Measurements from ENCODE around the gene CENPE. TPM values are rescaled to one million over a fixed set of nuclear protein-coding genes. Genes with fewer than 3 reads are reported as not detected.
"Not testable (repeated sequence)": the region's sequence is repeated elsewhere in the genome, so short reads cannot be mapped to it uniquely, and the experiment has no call there.

Gene CENPE, protein sequence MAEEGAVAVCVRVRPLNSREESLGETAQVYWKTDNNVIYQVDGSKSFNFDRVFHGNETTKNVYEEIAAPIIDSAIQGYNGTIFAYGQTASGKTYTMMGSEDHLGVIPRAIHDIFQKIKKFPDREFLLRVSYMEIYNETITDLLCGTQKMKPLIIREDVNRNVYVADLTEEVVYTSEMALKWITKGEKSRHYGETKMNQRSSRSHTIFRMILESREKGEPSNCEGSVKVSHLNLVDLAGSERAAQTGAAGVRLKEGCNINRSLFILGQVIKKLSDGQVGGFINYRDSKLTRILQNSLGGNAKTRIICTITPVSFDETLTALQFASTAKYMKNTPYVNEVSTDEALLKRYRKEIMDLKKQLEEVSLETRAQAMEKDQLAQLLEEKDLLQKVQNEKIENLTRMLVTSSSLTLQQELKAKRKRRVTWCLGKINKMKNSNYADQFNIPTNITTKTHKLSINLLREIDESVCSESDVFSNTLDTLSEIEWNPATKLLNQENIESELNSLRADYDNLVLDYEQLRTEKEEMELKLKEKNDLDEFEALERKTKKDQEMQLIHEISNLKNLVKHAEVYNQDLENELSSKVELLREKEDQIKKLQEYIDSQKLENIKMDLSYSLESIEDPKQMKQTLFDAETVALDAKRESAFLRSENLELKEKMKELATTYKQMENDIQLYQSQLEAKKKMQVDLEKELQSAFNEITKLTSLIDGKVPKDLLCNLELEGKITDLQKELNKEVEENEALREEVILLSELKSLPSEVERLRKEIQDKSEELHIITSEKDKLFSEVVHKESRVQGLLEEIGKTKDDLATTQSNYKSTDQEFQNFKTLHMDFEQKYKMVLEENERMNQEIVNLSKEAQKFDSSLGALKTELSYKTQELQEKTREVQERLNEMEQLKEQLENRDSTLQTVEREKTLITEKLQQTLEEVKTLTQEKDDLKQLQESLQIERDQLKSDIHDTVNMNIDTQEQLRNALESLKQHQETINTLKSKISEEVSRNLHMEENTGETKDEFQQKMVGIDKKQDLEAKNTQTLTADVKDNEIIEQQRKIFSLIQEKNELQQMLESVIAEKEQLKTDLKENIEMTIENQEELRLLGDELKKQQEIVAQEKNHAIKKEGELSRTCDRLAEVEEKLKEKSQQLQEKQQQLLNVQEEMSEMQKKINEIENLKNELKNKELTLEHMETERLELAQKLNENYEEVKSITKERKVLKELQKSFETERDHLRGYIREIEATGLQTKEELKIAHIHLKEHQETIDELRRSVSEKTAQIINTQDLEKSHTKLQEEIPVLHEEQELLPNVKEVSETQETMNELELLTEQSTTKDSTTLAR (N-terminal part only)
- 1 to 10 TPM in 3 of 10 donors, under 1 TPM in 7; 0.25 to 2.6 (median 0.72) TPM for total RNA-seq
- under 1 TPM; 0.09 to 0.15 TPM for polyA plus RNA-seq
- long read RNA-seq, donor 1, result 0 reads
- long read RNA-seq, donor 2, result 0 reads
- long read RNA-seq, donor 3, result 0 reads

DNA sequence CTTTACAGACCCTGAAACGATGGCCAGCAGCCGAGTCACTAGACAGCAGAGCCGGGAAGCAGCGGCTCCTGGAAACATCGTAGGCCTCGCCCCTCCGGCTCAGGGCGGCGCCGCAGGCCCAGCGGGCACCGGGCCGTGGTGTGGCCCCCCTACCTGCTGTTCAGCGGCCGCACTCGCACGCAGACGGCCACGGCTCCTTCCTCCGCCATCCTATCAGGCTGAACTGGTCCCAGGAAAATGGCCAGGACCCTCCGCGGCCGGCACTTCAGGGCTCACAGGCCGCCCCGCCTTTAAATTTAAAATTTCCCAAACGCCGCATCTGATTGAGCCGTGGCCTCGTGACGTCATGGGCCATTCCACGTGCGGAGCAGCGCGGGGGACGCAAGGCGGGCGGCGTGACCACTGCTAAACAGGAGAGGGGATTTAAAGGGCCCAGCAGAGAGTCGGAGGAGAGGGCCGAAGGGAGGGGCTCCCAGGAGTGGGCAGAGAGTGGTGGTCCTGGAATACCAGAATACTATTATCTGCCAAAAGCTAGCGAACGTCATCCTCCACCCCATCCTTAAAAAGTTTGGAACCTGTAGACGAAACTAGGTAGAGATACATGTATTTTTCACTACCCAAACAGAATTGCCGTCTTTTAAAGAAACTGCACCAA, at the start of gene CENPE:
CENPE (minus strand) TSS at position 233 of the 655 bp plus-strand sequence; CDS start at position 209, 24 bp downstream.
- H3K27me3 ChIP-seq, result peaks cover 0 to 5% (median 0%) of the 10 kb centered on the region in 7 donors
- ATAC-seq, result peak; percentile 92 to 99 (median 98)
- H3K9me3 ChIP-seq, result no peaks in the 10 kb centered on the region
- peaks cover 0 to 22% (median 0%) of the 10 kb centered on the region in 9 donors for H3K36me3 ChIP-seq
- TF ChIP-seq, protein P1, sequence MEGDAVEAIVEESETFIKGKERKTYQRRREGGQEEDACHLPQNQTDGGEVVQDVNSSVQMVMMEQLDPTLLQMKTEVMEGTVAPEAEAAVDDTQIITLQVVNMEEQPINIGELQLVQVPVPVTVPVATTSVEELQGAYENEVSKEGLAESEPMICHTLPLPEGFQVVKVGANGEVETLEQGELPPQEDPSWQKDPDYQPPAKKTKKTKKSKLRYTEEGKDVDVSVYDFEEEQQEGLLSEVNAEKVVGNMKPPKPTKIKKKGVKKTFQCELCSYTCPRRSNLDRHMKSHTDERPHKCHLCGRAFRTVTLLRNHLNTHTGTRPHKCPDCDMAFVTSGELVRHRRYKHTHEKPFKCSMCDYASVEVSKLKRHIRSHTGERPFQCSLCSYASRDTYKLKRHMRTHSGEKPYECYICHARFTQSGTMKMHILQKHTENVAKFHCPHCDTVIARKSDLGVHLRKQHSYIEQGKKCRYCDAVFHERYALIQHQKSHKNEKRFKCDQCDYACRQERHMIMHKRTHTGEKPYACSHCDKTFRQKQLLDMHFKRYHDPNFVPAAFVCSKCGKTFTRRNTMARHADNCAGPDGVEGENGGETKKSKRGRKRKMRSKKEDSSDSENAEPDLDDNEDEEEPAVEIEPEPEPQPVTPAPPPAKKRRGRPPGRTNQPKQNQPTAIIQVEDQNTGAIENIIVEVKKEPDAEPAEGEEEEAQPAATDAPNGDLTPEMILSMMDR (IDR thresholded peaks at IDR 0.05), result no peak
- peak within 1 kb of the TSS in 8 of 10 donors; percentile 21 to 83 (median 60) for H3K27ac ChIP-seq
- 0 to 1% methylated on average over 44 of the region's 44 CpGs for WGBS, 2 donors
- peak within 1 kb of the TSS; percentile 52 to 82 (median 70) for H3K4me3 ChIP-seq
- H3K4me1 ChIP-seq, result peaks cover 0 to 16% (median 6%) of the 10 kb centered on the region in 9 donors
- peak; percentile 85 to 89 for DNase-seq
- intact Hi-C loops (cut with DNase I), result no loop called here

DNA sequence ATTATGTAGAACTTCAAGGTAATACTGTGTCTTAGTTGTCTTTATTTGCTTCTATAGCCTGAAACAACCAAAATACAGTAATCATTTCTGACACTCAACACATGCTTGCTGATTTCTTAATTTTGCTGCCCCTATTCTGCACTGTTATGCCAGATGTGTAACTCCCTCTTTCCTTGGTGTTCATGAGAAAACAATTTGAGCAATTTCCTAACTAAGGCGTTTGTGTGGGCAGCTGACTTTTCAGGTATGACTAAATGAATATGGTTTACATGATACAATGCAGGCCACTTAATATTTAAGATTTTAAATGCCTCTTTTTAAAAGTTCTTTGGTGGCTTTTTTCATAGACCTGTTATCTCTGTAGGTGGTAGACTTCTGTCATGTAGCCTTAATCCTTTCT, 46.1 kb upstream of the CENPE start:
- intact Hi-C loops (cut with DNase I), result no loop called here
- no peak for DNase-seq

DNA sequence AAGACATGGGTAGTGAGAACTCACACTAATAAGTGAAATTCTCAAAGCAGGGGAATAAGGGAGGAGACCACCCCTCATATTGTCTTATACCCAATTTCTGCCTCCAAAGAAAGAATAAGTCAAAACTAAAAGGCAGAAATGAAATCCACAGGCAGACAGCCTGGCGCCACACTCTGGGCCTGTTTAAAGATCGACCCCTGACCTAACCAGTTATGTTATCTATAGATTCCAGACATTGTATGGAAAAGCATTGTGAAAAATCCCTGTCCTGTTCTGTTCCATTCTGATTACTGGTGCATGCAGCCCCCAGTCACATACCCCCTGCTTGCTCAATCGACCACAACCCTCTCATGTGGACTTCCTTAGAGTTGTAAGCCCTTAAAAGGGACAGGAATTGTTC, 32.8 kb upstream of the CENPE start:
- H3K36me3 ChIP-seq; H3K27me3 ChIP-seq; ATAC-seq; intact Hi-C loops (cut with DNase I); H3K9me3 ChIP-seq; DNase-seq; H3K27ac ChIP-seq; H3K4me3 ChIP-seq; H3K4me1 ChIP-seq: not testable (repeated sequence)
- 64 to 65% methylated on average over 3 of the region's 3 CpGs for WGBS, 2 donors

More for the DNA sequence above, 46.1 kb upstream of the CENPE start:
- H3K36me3 ChIP-seq, result no peaks in the 10 kb centered on the region
- H3K4me3 ChIP-seq, result no peak overlapping the region
- no peak for ATAC-seq
- H3K27ac ChIP-seq, result no peak overlapping the region
- peaks cover 0 to 16% (median 0%) of the 10 kb centered on the region in 11 donors for H3K9me3 ChIP-seq
- TF ChIP-seq, protein P1 (IDR thresholded peaks at IDR 0.05), result no peak
- no peaks in the 10 kb centered on the region for H3K4me1 ChIP-seq
- WGBS, 2 donors, result 58 to 66% methylated on average over 1 of the region's 1 CpG
- no peaks in the 10 kb centered on the region for H3K27me3 ChIP-seq

DNA sequence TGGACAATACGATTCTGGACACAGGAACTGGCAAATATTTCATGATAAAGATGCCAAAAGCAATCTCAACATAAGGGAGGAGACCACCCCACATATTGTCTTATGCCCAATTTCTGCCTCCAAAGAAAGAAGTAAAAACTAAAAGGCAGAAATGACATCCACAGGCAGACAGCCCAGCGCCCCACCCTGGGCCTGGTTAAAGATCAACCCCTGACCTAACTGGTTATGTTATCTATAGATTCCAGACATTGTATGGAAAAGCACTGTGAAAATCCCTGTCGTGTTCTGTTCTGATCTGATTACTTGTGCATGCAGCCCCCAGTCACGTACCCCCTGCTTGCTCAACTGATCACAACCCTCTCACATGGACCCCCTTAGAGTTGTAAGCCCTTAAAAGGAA, 25.4 kb upstream of the CENPE start:
- intact Hi-C loops (cut with DNase I); DNase-seq; H3K27me3 ChIP-seq; H3K36me3 ChIP-seq; H3K4me1 ChIP-seq; H3K27ac ChIP-seq; ATAC-seq; H3K9me3 ChIP-seq; H3K4me3 ChIP-seq: not testable (repeated sequence)
- 61 to 68% methylated on average over 4 of the region's 4 CpGs for WGBS, 2 donors
